ENCODE measurements around the gene RAPGEF1.
A peak's percentile ranks its signal among the peaks of the same experiment; 100 is the strongest.

Gene RAPGEF1

DNA sequence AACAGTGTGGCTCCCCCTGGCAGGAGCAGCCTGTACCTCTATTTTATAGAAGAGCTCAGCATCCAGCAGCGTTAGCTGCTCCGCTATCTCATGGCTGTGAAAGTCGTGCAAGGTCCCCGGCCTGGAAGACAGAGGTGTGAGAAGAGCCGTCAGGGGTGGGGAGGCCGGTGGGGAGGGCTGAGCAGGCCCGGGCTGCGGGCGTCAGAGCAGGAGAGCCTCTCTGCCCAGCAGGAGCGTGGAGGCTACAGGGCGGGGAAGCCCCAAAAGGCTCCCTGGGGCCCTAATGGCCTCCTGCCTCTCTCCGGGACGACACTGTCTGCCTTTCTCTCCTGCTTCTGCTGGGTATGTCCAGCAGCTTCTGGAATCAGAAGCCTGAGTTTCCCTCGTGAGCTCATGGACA lies 152.0 kb downstream of the RAPGEF1 start:
- no peak for DNase-seq (ENCODE audit: low read depth in 2 of 2)

DNA sequence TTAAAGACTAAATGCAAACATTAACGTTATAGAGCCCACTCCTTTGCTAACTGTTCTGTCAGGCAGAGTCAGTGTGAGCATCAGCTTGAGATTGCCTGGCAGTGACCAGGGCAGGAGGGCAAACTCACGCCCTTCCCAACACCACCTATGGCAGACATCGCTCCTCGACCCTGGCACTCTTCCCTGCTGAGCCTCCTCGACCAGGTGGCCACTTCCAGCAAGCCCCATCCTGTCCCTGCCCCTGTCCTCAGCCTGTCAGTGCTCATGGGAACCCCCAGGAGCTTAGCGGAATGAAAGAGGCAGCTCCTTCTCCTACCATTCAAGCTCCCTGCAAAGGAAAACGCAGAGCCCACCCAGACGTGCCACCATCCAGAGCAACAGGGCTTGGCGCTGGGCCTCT lies 152.5 kb downstream of the RAPGEF1 start:
- no peak for DNase-seq (ENCODE audit: low read depth in 2 of 2)

DNA sequence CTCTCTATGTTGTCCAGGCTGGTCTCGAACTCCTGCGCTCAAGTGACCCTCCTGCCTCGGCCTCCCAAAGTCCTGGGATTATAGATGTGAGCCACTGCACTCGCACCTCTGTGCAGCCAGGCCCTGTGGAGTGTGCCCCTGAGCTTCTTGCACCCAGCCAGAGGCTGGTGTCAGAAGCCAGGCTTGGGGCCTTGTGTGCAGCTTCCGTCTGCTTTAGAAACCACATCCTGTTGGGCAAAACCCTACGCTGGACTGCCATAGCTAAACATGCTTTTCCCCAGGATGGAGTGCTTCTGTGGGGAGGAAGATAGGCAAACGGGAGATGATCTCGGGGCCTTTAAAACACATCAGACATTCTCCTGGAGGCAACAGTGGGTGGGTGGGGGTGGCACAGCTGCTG lies 154.5 kb downstream of the RAPGEF1 start:
- peak; percentile 13 to 18 for DNase-seq (ENCODE audit: low read depth in 2 of 2)

GRCh38 chr9:131584858-131585257 lies 155.0 kb downstream of the RAPGEF1 start:
- no peak for DNase-seq (ENCODE audit: low read depth in 2 of 2)

DNA sequence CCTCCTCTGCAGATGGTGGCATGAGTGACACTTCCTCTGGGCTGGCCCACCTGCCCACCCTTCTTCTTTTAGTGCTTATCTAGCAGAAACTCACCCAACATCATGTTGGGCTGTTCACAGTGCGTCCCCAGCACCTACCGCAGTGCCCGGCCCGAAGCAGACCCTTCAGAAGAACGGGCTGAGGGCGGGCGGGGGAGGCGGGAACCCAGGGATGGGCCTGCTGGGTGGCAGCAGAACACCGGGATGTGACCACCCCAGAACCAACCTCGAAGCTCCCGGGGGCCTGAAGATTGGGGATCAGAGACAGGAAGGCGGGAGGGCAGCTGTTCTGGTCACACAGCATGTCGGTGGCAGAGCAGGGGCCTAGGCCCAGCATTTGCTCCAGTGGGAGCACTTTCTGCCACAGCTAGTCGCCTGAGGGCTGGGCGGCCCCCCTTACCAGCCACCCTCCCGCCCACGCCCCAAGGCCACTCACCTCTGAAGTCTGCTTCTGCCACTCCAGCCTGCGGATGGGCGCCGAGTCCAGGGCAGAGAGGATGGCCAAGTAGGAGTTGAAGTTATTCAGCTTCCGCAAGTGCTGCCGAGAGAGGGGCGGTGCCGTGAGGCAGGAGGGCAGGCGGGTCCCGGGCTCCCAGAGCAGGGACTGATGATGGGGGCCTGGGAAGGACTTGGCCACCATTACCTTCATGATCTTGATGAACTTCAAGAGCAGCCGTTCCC lies 155.9 kb downstream of the RAPGEF1 start:
- DNase-seq (ENCODE audit: low read depth in 2 of 2), result no peak

GRCh38 chr9:131583337-131583645 lies 156.6 kb downstream of the RAPGEF1 start:
- DNase-seq (ENCODE audit: low read depth in 2 of 2), result no peak

DNA sequence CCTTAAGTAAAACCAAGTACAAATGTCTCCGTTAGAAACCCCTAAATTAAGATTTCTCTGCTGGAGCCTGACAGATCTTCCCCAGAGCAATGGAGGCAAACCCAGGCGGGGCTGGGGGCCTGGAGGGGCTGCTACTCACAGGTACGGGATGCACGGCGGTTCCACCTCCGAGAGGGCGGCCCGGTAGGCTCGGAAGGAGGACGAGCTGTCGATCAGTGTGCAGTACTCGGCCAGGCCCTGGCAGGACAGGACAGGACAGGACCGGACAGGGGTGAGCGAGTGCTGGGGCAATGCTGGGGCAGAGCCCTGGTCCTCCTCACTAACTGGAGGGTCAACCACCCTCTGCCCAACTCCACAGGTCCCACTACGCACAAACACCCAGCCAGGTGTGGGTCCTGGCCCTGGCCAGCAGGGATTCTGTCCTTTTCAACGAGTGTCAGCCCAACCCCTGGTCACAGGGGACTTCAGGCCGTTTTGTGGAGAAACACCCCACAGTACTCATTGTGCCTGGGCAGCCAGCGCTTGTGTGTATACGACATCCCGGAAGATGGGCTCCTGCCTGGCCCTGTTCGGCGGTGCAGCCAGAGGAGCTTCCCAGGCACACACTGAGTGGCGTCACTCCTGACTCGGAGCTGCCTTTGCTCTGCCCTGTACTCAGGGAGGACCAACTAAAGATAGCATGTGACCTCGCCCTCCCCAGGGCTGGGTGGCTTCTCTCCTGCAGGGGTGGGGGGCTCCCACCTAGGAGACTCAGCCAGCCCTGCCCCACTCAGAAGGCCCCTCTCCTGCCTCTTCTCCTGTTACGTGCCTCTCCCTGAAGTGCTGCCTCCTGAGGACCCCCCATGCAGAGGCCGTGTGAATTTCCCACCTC lies 157.2 kb downstream of the RAPGEF1 start:
- no peak for DNase-seq (ENCODE audit: low read depth in 2 of 2)

DNA sequence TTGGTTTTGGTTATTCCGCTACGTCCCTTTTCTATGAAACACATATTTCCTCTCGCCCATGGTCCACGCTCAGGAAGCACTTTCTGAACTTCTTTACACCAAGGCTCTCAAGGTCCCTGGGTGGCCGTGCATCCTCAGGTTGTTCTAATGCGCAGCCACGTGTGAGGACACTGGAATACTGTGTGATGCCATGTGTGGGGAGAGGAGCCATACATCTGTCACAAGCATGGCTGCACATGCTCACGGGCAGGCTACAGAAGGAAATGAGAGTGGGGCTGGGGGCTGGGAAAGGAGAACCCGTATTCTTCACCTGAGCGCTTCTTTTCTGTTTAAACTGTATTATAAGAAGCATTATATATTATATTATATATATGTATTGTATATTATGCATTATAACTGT lies 157.8 kb downstream of the RAPGEF1 start:
- DNase-seq (ENCODE audit: low read depth in 2 of 2), result no peak

- DNase-seq (ENCODE audit: low read depth in 2 of 2), result no peak
Measured at GRCh38 chr9:131580358-131580757, 159.5 kb downstream of the RAPGEF1 start.

- DNase-seq (ENCODE audit: low read depth in 2 of 2), result no peak
Measured at GRCh38 chr9:131579789-131580211, 160.1 kb downstream of the RAPGEF1 start.

- DNase-seq (ENCODE audit: low read depth in 2 of 2), result no peak
Measured at GRCh38 chr9:131578731-131579504, 161.0 kb downstream of the RAPGEF1 start.

DNA sequence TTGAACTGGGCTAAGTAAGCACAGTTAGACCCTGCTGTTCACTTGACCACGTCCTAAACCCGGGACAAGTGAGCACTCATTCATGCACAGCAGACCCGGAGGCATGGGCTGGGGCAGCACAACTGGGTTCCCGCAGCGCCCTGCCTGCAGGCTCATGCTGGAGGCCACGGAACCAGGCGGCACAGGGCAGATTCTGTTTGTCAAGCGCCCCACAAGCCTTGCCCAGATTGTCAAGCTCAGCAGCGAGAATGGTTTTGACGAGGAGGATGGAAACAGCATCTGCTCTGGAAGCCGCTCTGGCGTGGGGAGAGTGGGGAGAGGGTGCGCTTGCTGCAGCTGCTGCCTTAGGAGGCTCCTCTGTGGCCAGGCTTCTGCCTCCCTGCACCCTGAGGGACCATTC lies 161.9 kb downstream of the RAPGEF1 start:
- DNase-seq (ENCODE audit: low read depth in 2 of 2), result no peak

- DNase-seq (ENCODE audit: low read depth in 2 of 2), result no peak
Measured at GRCh38 chr9:131577005-131578000, 162.6 kb downstream of the RAPGEF1 start.

DNA sequence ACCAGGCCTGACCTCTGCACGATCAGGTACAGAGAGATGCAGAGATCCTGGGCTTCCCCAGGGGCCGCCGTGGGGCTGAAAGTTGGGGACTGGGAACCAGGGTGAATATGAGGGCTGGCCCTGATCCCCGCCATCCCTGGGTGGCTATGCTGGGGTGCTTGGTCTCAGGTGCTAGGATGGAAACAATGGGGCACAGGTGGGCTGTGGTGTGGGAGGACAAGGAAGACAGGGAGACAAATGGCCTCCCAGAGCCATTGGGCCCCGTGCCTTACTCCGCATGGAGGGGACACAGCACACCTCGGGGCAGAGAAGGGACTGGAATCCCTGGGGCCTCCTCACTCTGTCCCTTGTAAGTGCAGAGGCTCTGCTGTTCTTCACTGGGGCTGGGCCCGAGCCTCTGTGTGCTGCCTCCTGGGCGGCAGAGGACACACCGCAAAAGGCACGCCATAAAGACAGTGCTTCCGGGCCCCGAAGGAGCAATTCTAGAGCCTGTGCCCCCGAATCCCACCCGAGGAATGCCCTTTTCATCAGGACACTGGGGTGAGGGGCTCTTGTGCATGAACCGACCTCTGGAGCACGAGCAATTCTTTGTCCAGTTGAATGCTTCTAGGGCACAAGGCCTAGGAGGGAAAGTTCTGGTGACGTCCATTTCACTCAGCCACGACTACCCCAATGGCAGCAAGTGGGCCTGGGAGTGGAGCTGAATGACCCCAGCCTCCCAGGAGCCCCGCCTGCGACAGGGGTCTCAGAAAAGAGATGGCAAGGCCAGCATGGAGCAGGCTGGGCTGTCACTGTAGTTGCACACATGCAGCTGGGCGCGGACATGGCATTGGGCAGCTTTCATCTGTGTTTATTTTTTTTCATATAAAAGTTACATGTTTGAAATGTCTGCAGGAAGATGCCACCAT lies 163.7 kb downstream of the RAPGEF1 start:
- no peak for DNase-seq (ENCODE audit: low read depth in 2 of 2)

GRCh38 chr9:131574730-131575640 lies 164.9 kb downstream of the RAPGEF1 start:
- DNase-seq (ENCODE audit: low read depth in 2 of 2), result no peak

DNA sequence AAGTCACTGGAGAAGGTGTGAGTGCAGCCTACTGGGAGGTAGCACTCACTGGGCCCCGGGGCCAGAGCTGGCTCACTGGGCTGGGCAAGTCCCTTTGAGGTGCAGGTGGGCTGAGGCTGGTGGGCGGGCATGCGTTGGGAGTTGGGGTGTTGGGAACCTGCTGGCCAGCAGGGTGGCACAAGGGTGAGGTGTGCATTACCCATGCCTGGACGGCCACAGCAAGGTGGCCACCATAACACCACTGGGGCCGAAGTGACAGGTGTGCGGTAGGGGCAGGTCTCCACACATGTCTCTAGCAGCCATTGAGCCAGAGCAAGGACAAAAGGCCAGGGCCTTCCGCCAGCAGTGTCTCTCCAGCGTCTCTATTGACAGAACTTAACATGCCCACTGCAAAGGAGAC lies 172.0 kb downstream of the RAPGEF1 start:
- no peak for DNase-seq (ENCODE audit: low read depth in 2 of 2)

DNA sequence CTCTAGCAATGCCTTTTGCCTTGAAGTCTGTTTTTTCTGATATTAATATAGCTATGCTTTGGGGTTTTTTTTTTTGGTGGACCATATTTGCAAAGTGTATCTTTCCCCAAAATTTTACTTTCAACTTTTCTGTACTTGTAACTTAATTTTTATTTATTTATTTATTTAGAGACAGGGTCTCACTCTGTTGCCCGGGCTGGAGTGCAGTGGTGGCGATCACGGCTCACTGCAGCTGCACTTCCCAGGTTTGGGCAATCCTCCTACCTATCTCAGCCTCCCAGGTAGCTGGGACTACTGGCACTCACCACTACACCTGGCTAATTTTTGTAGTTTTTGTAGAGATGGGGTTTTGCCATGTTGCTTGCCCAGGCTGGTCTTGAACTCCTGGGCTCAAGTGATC lies 173.7 kb downstream of the RAPGEF1 start:
- no peak for DNase-seq (ENCODE audit: low read depth in 2 of 2)

DNA sequence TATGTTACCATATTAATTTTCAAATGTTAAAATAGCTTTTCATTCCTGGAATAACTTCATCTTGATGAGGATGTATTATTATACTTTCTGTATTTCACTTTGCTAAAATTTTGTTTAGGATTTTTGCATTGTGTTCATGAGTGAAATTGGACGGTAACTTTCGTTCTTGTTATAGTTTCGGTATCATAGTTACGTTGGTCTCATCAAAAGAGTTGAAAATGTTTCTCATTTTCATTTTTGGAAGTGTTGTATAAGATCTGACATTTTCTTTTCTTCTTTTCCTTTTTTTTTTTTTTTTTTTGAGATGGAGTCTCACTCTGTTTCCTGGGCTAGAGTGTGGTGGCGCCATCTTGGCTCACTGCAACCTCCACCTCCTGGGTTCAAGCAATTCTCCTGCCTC lies 174.5 kb downstream of the RAPGEF1 start:
- no peak for DNase-seq (ENCODE audit: low read depth in 2 of 2)

Measured in stimulated activated CD8-positive, alpha-beta memory T cell treated with anti-CD3 and anti-CD28 coated beads, Interleukin-7, amount 100 ng/mL, for 1 hour (primary cell).